Measurements from ENCODE around the gene HOMER3.
A peak's percentile ranks its signal among the peaks of the same experiment; 100 is the strongest.

The HOMER3 gene

DNA sequence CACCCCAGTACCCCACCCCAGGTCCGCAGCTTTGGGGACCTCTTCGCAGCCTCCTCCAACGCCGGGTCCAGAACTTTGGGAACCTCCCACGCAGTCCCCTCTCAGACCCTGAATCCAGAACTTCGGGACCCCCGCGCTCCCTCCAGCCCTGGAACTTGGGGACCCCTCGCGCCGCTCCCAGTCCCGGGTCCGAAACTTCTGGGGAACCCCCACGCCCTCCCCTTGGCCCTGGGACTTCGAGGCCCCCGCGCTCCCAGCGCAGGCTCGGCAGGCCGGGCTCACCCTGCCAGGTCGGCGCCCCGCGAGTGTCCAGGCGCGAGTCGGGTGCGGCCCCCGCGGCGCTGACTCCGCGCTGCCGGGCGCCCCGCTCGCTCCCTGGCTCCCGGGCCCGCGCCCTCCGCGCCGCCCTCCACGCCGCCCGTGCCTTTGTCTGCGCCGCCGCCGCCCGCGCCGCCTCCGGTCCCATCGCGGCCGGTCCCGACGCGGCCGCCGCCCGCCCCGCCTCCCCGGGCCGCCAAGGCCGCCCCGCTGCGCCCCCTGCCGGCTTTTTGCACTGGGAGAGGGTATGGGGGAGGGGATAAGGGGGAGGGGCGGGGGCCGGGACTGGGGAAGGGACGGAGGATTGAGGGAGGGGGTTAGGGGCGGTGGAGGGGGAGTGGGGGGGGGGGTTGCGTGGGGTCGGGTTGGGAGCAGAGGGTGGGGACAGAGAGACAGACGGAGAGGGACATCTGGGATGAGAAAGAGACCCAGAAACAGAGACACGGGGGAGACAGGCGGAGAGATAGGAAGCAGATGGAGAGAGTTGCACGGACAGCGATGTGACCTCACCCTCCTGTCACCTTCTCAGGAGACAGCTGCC is at the start of gene HOMER3:
Gene HOMER3 (minus strand): TSS at position 449 of the 859 bp plus-strand sequence. CDS start 2,235 bp downstream, outside the sequence.
- peak; percentile 57 for DNase-seq (ENCODE audit: low read depth, low spot score)

DNA sequence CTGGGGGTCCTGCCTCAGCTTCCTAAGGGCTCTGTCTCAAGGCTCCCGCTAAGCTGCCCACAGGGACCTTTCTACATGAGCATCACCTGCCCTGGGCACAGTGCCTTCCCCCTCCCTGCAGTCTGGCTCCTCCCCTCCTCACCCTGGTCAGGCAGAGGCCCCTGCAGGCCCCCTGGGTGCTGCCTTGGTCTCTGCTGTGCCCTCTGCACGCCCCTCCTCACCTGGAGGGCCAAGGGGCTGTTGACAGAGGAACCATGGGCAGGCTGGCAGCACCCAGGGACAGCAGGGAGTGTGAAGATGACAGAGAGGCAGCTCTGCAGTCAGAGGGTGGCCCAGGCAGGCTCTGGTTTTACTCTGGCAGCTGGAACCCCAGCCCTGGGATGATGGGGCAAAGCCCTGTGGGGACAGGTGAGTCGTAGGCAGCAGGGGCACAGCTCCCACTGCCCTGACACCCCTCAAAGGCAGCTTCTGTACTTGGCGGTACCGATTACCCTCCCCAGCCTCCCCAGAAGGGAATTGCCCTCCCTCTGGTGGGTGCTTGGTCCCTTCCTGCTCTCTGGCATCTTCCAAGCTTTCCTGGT is 49.2 kb upstream of the HOMER3 start:
- DNase-seq (ENCODE audit: low read depth, low spot score), result no peak

GRCh38 chr19:18989316-18989715 is 48.3 kb upstream of the HOMER3 start:
- DNase-seq (ENCODE audit: low read depth, low spot score), result no peak

DNA sequence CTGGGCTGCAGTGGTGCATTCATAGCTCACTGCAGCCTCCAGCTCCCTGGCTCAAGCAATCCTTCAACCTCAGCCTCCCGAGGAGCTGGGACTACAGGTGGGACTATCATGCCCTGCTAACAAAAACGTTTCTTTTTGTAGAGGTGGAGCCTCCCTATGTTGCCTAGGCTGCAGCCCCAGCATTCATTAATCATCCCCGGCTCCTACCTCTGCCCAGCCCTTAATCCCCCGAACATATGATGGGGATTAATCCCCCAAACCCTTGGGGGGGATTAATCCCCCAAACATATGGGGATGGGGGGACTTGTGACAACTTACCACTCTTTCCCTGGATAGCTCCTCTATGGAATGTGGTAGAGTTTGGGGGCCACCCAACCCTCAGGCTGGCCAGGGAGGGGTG is 46.4 kb upstream of the HOMER3 start:
- DNase-seq (ENCODE audit: low read depth, low spot score), result no peak

DNA sequence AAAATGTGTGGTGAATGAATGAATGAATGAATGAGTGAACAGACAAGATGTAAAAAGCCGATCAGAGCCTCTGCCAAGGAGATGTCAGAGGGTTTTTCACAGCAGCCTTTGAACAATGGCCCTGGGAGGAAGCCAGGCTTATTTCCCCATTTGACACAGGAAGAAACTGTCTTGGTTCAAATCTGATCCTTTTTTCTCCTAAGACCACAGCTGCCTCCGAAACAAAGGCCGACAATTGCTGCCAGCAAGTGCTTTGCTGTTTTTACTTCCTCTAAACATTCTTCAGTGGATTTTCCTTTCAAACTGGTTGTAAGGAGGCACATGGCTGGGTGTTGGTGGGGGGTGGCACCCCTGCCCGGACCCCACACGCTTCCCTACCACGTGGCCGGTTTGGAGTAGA is 44.2 kb upstream of the HOMER3 start:
- DNase-seq (ENCODE audit: low read depth, low spot score), result no peak

- no peak for DNase-seq (ENCODE audit: low read depth, low spot score)
Observed at GRCh38 chr19:18984251-18984650, 43.2 kb upstream of the HOMER3 start.

DNA sequence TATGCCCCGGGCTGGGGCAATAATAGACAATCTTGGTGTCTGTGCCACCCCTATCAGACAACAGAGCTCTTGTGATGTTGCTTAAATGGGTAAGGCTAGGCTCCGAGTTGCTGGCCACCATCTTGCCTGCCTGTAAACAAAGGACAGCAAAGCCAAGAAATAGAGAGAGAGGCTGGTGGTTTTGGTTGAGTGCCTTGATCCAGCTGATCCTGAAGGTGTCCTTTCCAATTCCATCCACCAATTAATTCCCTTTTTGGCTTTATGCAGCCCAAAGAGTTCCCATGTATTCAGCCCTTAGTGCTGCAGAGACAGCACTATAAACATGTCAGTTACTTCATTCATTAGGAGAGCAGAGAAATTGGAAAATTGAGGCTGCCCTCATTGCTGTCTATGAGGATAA is 41.7 kb upstream of the HOMER3 start:
- no peak for DNase-seq (ENCODE audit: low read depth, low spot score)

GRCh38 chr19:18980432-18981020 is 39.5 kb upstream of the HOMER3 start:
- DNase-seq (ENCODE audit: low read depth, low spot score), result no peak

DNA sequence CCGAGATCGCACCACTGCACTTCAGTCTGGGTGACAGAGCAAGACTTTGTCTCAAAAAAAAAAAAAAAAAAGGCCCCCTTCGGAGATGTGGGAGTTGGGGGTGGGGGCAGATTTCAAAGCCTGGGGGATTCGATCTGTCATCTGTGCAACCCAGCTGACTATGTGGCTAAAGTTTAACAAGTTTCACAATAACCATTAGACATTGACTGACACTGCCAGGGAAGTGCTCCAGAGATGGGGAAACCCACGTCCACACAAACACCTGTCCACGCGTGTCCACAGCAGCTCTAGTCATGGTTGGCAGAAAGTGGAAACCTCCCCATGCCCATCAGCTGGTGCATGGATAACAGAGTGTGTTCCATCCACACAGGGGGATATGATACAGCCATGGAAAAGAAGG is 37.6 kb upstream of the HOMER3 start:
- DNase-seq (ENCODE audit: low read depth, low spot score), result no peak

DNA sequence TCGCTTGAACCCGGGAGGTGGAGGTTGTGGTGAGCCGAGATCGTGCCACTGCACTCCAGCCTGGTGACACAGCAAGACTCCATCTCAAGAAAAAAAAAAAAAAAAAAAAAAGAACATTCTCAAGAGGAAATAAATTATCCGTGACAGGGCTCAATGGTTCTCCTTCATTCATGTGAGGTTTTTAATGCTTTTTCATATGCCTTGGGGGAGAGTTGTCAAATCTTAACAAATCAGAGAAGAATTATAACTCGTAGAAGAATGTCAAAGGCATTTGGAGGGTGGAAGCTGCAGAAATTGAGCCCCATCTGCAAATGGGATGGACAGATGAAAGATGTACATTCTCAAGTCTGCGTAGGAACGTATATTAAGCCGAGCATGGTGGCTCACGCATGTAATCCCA is 34.9 kb upstream of the HOMER3 start:
- DNase-seq (ENCODE audit: low read depth, low spot score), result no peak

GRCh38 chr19:18975011-18975410 is 34.0 kb upstream of the HOMER3 start:
- DNase-seq (ENCODE audit: low read depth, low spot score), result no peak

GRCh38 chr19:18972851-18973250 is 31.8 kb upstream of the HOMER3 start:
- DNase-seq (ENCODE audit: low read depth, low spot score), result no peak

DNA sequence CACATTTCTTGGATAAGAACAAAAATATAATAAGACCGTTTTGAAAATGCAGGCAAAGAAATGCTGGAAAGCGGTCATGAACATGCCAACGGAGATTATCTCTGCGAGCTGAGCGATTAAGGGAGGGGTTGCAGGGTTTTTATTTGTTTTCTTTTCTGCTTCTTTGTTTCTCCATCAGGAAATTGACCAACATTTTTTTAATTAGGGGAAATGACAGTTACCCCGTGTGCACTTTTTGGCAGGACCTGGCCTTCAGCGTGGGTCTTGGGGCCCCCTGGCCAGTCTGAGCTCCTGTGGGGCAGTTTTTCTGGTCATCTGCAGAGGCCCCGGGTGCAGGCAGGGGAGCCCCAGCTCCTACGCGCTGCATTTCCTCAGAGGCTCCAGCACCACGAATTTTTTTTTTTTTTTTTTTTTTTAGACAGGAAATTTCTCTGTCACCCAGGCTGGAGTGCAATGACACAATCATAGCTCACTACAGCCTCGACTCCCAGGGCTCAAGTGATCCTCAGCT is 31.3 kb upstream of the HOMER3 start:
- DNase-seq (ENCODE audit: low read depth, low spot score), result no peak

DNA sequence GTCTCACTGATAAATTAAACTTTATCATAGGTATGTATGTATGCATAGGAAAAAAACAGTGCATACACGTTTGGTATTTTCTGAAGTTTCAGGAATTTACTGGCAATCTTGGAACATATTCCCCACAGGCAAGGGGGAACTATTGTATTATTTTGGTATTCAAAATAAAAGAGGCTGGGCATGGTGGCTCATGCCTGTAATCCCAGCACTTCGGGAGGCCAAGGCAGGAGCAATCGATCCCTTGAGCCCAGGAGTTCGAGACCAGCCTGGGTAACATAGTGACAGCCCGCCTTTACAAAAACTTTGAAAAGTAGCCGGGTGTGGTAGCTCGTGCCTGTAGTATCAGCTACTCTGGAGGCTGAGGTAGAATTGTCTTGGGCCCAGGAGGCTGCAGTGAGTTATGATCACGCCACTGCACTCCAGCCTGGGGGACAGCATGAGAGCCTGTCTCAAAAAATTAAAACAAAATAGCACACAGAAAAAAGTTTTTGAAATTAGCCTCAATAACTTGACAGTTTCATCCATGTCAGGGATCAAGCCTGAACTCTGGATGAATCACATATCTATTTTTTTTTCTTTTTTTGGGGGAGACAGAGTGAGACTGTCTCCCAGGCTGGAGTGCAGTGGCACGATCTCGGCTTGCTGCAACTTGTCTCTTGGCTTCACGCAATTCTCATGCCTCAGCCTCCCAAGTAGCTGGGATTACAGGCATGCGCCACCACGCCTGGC is 29.1 kb upstream of the HOMER3 start:
- no peak for DNase-seq (ENCODE audit: low read depth, low spot score)

GRCh38 chr19:18967358-18968146 is 26.5 kb upstream of the HOMER3 start:
- no peak for DNase-seq (ENCODE audit: low read depth, low spot score)

DNA sequence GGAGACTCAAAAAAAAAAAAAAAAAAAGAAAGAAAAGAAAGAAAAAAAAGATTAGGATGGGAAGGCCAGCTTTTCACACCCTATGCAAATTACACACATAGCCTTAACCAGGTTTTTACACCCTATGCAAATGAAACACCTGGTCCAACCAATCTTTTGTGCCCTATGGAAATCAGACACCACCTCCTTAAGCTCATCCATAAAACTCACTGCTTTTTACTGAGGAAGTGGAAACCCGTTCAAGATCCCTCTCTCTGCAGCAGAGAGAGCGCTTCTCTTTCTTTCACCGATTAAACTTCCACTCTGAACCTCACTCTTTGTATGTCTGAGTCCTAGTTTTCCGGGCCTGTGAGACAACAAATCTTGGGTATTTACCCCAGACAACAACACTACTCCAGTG is 25.3 kb upstream of the HOMER3 start:
- DNase-seq (ENCODE audit: low read depth, low spot score), result no peak

- DNase-seq (ENCODE audit: low read depth, low spot score), result no peak
Observed at GRCh38 chr19:18964121-18964520, 23.1 kb upstream of the HOMER3 start.

- DNase-seq (ENCODE audit: low read depth, low spot score), result no peak
Observed at GRCh38 chr19:18961767-18962620, 21.0 kb upstream of the HOMER3 start.

DNA sequence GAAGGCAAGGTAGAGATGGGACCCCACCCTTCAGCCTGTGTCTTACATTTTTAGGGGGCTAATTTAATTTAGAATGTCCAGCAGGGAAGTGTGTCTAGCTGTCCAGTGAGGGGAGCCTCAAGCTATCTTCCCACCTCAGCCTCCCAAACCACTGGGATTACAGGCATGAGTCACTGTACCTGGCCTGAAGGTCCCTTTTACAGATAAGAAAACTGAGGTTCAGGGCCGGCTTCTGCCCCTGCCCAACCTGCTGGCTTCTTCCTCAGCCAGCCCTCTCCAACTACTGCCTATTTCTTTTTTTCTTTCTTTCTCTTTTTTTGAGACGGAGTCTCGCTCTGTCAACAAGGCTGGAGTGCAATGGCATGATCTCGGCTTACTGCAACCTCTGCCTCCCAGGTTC is 19.4 kb upstream of the HOMER3 start:
- DNase-seq (ENCODE audit: low read depth, low spot score), result no peak

- DNase-seq (ENCODE audit: low read depth, low spot score), result no peak
Observed at GRCh38 chr19:18955042-18955441, 14.0 kb upstream of the HOMER3 start.

Data from activated CD4-positive, CD25-positive, alpha-beta regulatory T cell treated with anti-CD3 and anti-CD28 coated beads, Interleukin-2, amount 50 U/mL, for 16 hours (primary cell).